ENCODE measurements around the gene SIGLEC8.

Gene SIGLEC8

DNA sequence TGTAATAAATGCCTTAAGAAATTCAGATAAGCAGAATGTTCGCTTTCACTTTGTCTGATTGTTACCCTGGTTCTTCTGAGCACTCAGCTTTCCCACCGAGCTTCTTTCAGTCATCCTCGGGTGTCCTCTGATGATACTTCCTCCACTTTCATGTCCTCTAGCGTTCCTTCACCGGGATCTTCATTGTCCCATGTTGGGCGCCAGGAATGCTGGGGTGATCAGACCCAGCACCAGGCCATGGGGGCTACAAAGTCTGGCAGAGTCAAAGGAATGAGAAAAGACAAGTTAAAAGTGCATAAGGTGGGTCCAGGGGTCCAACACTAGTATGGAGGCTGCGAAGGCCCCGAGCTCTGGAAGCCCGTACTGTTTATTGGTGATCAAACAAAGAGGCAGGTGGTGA is 56.1 kb downstream of the SIGLEC8 start:
- H3K36me3 ChIP-seq (ENCODE audit: control insufficient read depth, insufficient read depth, low read length) = no peaks in the 10 kb centered on the region
- no peak overlapping the region for H3K4me3 ChIP-seq (replicated peaks; ENCODE audit: low read depth, low read length)
- DNase-seq (ENCODE audit: extremely low read depth, insufficient read length) = no peak
- TF ChIP-seq, protein P1, sequence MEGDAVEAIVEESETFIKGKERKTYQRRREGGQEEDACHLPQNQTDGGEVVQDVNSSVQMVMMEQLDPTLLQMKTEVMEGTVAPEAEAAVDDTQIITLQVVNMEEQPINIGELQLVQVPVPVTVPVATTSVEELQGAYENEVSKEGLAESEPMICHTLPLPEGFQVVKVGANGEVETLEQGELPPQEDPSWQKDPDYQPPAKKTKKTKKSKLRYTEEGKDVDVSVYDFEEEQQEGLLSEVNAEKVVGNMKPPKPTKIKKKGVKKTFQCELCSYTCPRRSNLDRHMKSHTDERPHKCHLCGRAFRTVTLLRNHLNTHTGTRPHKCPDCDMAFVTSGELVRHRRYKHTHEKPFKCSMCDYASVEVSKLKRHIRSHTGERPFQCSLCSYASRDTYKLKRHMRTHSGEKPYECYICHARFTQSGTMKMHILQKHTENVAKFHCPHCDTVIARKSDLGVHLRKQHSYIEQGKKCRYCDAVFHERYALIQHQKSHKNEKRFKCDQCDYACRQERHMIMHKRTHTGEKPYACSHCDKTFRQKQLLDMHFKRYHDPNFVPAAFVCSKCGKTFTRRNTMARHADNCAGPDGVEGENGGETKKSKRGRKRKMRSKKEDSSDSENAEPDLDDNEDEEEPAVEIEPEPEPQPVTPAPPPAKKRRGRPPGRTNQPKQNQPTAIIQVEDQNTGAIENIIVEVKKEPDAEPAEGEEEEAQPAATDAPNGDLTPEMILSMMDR (IDR thresholded peaks at IDR 0.05; ENCODE audit: insufficient read depth, low read length, poor library complexity, severe bottlenecking) = no peak
- H3K27me3 ChIP-seq (replicated peaks; ENCODE audit: control insufficient read depth, insufficient read depth, low read length) = no peaks in the 10 kb centered on the region
